Activated T-cell treated with anti-CD3 and anti-CD28 coated beads, Interleukin-2, amount 50 U/mL, for 72 hours (primary cell): Measurements from ENCODE around the gene KCNQ1. TPM values are rescaled to one million over a fixed set of nuclear protein-coding genes. Genes with fewer than 3 reads are reported as not detected.

Experiments
- ATAC-seq, 2 donors: fragments of 150-1000 bp; cut with Tn5 transposase; replicated peaks in 1 of 2; 2 replicates each; pipeline ENCODE4 v1.10.0; 2021; ENCODE audit warnings: moderate library complexity in 2 of 2, mild to moderate bottlenecking in 1 of 2
- DNase-seq, 2 donors: peaks; one replicate each; pipeline ENCODE4 v3.0.0; 2021 to 2022; ENCODE audit warnings: mixed read lengths in 1 of 2
- H3K27ac Mint-ChIP-seq: one replicate; pipeline ENCODE4 v1.8.0; 2022; ENCODE audit warnings: mild to moderate bottlenecking, moderate library complexity, mixed read lengths
- H3K27me3 Mint-ChIP-seq: one replicate; pipeline ENCODE4 v1.8.0; 2022; ENCODE audit warnings: low read depth, mixed read lengths
- H3K36me3 Mint-ChIP-seq, 2 donors: one replicate each; pipeline ENCODE4 v1.8.0; 2022; ENCODE audit warnings: mixed read lengths in 2 of 2, mild to moderate bottlenecking in 1 of 2; ENCODE audit not compliant: insufficient read depth in 2 of 2
- H3K4me1 Mint-ChIP-seq: one replicate; pipeline ENCODE4 v1.8.0; 2022; ENCODE audit warnings: low read depth, mixed read lengths
- H3K4me3 Mint-ChIP-seq, 2 donors: one replicate each; pipeline ENCODE4 v1.8.0; 2022; ENCODE audit warnings: mild to moderate bottlenecking in 2 of 2, mixed read lengths in 2 of 2, moderate library complexity in 2 of 2
- H3K9me3 Mint-ChIP-seq, 2 donors: one replicate each; pipeline ENCODE4 v1.8.0; 2022; ENCODE audit warnings: mixed read lengths in 2 of 2
- total RNA-seq, 2 donors: library from RNA; stranded (reverse); gene quantifications; one replicate each; pipeline ENCODE4 v1.2.3, GENCODE V29; 2022

Gene KCNQ1
- total RNA-seq, 2 donors from 2014 or later: 11.4 TPM

- no peak overlapping the region for H3K27ac Mint-ChIP-seq
- no peaks in the 10 kb centered on the region for H3K36me3 Mint-ChIP-seq
- DNase-seq: no peak
- no peak overlapping the region for H3K4me3 Mint-ChIP-seq
- no peaks in the 10 kb centered on the region for H3K9me3 Mint-ChIP-seq
- ATAC-seq: no peak
- H3K27me3 Mint-ChIP-seq: no peaks in the 10 kb centered on the region
- peaks cover 27% of the 10 kb centered on the region for H3K4me1 Mint-ChIP-seq
Observed at GRCh38 chr11:2523821-2524391, 79.1 kb downstream of the KCNQ1 start.

DNA sequence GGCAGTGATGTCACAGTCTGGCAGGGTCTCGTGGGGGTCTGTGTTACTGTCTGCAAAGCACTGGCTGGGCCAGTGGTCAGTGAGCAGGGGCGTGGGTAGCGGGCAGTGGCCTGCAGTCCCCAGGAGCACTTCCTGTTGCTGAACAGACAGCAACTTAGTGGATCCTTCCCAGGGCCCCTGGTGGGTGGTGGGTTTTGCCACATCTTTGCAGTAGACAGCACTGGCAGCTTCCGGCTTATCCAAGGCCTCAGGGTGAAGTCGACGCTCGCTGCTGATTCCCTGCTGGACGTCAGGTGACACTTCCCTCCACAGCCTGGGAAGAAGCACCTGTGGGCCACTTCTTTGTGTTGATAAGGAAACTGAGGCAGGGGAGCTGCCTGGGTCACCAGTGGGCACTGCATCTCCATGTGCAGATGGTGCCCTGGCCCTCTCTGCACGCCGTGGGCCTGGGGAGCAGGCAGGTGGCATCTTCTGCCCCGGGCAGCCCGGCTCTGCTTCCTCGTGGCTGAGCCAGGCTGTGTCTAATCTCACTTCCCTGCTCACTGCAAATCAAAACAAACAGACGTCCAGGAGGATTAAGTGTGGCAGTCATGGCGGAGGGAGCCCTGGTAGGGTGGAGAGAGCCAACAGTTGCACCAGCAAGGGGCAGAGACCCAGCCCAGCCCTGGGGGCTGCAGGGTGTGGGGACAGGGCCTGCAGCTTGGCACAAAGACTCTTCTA, 79.8 kb downstream of the KCNQ1 start:
- no peak for ATAC-seq
- no peak for DNase-seq
- no peaks in the 10 kb centered on the region for H3K36me3 Mint-ChIP-seq

GRCh38 chr11:2525166-2525861, 80.5 kb downstream of the KCNQ1 start:
- Mint-ChIP-seq H3K36me3 (no peaks in the 10 kb centered on the region), H3K9me3 (no peaks in the 10 kb centered on the region), H3K27me3 (no peaks in the 10 kb centered on the region), H3K4me1 (peaks cover 27% of the 10 kb centered on the region), H3K4me3 (no peak overlapping the region), H3K27ac (peak overlapping the region; percentile 63)
- ATAC-seq (no peak), DNase-seq (no peak)

More for the DNA sequence above, 79.8 kb downstream of the KCNQ1 start:
- peaks cover 27% of the 10 kb centered on the region for H3K4me1 Mint-ChIP-seq
- no peaks in the 10 kb centered on the region for H3K9me3 Mint-ChIP-seq
- no peaks in the 10 kb centered on the region for H3K27me3 Mint-ChIP-seq
- H3K4me3 Mint-ChIP-seq: no peak overlapping the region
- no peak overlapping the region for H3K27ac Mint-ChIP-seq

DNA sequence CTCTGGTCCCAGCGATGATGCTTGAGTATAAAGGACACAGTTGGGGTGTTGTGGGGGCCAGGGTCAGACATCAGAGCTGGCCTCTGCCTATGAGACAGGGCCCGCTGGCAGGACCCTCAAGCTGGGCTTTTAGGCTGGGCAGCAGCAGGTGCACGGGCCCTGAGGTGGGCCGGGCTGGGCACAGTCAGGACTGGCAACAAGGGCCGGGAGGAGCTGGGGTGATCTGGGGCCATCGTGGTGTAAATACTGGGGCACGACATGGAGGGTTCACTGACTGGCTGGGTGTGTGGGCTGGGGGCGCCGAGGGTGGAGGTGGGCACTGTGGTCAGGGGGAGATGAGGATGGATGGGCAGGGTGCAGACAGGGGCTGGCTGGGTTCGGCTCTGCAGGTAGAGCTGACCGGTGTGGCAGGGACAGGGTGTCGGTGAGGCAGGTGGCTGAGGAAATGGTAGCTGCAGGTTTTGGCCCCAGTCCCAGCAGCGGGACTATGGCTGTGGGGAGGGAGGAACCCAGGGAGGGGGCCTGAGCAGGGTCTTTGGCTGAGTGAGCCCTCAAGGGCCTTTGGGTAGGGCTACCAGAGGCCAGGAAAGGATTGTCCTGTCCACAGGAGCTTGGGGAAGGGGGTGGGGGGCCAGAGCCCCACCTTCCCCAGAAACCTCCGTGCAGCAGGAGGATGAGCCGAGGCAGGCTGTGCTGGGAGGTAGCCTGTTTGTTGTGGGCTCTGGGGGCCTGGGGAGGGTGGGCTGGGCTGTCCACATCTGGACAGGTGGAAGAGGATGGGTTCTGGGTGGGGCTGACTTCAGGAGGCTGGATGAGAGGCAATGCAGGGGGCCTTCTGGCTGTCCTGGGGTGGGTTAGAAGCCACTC, 81.4 kb downstream of the KCNQ1 start:
- no peak overlapping the region for H3K27ac Mint-ChIP-seq
- no peak for DNase-seq
- H3K4me3 Mint-ChIP-seq: peak overlapping the region; percentile 23 to 57
- H3K4me1 Mint-ChIP-seq: peaks cover 27% of the 10 kb centered on the region
- no peaks in the 10 kb centered on the region for H3K36me3 Mint-ChIP-seq
- ATAC-seq: no peak
- H3K27me3 Mint-ChIP-seq: no peaks in the 10 kb centered on the region
- H3K9me3 Mint-ChIP-seq: no peaks in the 10 kb centered on the region

DNA sequence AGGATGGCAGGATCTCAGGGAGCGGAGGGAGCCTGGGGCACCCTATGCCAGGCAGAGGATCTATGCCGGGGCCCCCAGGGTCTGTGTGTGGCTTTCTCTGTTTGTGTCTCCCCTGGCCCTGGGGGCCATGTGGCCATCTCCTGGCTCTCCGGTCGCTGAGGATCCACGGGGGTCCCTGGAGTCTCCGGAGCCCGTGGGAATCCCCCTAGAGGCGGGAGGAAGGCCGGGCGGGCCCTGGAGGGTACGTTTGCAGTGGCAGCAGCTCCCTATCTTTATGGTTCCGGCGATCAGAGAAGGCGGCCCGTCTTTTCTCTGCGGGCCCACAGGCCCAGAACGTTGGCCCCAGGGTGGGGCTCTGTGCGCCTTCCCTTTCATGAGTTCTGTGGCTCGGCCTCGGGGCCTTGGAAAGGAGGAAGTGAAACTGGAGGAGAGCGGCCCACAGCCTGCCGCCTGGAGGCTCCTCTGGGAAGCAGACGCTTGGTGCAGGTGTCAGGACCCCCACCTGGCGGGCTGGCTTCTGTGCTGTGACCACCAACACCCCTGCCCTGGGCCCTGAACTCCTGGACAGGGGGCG, 82.1 kb downstream of the KCNQ1 start:
- ATAC-seq (no peak), DNase-seq (no peak)
- Mint-ChIP-seq H3K27ac (peak overlapping the region; percentile 75), H3K4me1 (peaks cover 27% of the 10 kb centered on the region), H3K27me3 (no peaks in the 10 kb centered on the region), H3K4me3 (peak overlapping the region; percentile 57 to 62), H3K9me3 (no peaks in the 10 kb centered on the region), H3K36me3 (no peaks in the 10 kb centered on the region)

DNA sequence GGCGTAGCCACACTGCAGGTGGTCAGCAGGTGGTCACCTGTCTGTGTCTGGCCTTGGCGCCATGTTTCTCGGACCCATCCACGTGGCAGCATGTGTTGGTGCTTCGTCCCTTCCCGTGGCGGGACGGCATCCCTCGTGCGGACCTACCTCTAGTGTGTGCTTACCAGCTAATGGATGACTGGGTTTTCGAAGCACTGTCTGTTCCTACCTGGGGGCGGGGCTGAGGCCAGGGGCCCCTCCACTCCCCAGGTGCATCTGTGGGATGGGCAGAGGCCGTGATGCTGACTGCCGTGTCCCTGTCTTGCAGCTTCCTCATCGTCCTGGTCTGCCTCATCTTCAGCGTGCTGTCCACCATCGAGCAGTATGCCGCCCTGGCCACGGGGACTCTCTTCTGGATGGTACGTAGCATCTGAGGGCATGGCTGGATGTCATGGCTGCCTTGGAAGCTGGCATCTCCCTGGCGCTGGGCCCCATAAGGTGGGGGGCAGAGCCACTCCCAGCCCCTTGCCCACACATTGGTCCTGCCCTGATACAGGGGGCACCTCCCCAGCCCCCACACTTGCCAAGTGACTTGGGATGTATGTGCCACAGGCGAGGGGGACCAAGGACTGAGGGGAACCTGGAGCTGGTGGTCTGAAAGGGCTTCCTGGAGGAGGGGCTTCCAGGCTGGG, 82.9 kb downstream of the KCNQ1 start:
- ATAC-seq: no peak
- Mint-ChIP-seq H3K9me3 (no peaks in the 10 kb centered on the region), H3K4me1 (peaks cover 31% of the 10 kb centered on the region), H3K36me3 (no peaks in the 10 kb centered on the region), H3K27me3 (no peaks in the 10 kb centered on the region), H3K4me3 (no peak overlapping the region), H3K27ac (no peak overlapping the region)
- DNase-seq: no peak

GRCh38 chr11:2528301-2529050, 83.7 kb downstream of the KCNQ1 start:
- peaks cover 38% of the 10 kb centered on the region for H3K4me1 Mint-ChIP-seq
- no peak overlapping the region for H3K4me3 Mint-ChIP-seq
- no peaks in the 10 kb centered on the region for H3K27me3 Mint-ChIP-seq
- no peaks in the 10 kb centered on the region for H3K9me3 Mint-ChIP-seq
- no peak for ATAC-seq
- no peaks in the 10 kb centered on the region for H3K36me3 Mint-ChIP-seq
- no peak overlapping the region for H3K27ac Mint-ChIP-seq
- no peak for DNase-seq

DNA sequence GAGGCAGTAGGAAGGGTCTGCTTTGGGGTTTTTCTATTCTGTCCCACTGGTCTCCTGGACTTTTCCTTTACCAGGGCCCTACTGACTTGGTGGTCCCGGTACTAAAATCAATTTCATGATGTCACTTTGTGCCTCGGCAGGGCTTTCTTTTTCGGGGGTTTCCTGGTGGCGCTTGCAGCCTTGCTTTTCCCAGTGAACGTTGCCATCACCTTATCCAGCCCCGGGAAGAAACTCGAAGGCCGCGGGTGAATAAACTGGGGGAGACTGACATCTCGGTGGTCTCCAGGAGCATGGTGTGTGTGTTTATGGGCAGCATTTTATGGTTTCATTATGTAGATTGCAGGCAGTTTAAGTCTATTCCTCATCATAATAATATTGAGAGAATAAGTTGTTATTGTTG, 84.4 kb downstream of the KCNQ1 start:
- Mint-ChIP-seq H3K9me3 (no peaks in the 10 kb centered on the region), H3K4me1 (peaks cover 42% of the 10 kb centered on the region), H3K4me3 (no peak overlapping the region), H3K27me3 (no peaks in the 10 kb centered on the region), H3K36me3 (no peaks in the 10 kb centered on the region), H3K27ac (no peak overlapping the region)
- no peak for ATAC-seq
- no peak for DNase-seq

DNA sequence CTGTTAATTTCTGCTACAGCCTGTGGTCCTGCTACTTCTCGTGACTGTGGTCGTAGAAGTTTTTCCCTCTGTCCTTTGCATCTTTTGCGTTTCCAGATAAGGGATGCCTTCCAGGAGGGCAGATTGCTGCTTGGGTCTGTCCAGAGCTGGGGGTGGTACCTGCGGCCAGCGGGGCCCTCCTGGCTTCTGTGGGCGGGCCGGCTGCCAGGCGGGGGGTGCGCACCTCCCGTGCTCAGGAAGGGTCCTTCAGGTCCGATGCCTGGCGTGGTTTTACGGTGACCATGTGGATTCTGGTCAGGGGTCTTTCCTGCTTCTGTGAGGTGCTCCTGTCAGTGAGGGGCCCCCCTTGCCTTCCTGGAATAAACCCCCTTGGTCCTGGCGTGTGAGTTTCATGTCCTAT, 84.8 kb downstream of the KCNQ1 start:
- ATAC-seq: no peak
- H3K4me3 Mint-ChIP-seq: no peak overlapping the region

DNA sequence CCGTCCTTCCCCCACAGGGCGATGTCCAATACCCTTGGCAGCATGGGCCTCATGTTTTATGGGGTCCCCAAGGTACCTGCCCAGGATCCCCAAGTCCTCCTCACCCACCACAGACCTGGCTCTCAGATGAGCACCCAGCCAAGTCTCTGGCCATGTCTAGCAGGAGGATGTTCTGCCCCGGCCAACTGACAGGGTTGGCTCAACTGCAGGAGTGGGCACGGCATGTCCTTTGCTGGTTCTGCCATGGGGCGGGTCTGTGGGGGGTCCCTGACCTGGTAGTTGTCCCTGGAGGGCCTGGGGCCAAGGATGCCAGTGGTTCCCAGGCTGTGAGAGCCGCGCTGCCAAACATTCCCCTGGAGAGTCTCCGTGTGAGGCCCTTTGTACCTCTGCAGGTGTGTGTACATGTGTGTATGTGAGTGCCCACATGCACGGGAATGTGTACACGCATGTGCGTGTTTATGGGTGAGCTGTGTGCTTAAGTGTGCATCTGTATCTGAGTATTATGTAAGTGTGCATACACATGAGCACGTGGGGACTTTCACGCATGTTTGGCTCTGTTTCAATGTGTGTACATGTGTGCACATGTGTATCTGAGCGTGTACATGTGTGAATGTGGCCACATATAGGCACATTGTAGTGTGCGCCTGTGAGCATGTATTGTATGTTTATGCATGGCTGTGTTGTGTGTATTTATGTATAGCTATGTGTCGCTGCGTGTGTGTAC, 85.5 kb downstream of the KCNQ1 start:
- no peaks in the 10 kb centered on the region for H3K9me3 Mint-ChIP-seq
- H3K36me3 Mint-ChIP-seq: no peaks in the 10 kb centered on the region
- H3K27me3 Mint-ChIP-seq: no peaks in the 10 kb centered on the region
- ATAC-seq (no peak), DNase-seq (no peak)
- peaks cover 35% of the 10 kb centered on the region for H3K4me1 Mint-ChIP-seq
- H3K27ac Mint-ChIP-seq: no peak overlapping the region
- no peak overlapping the region for H3K4me3 Mint-ChIP-seq

More for the DNA sequence above, 84.8 kb downstream of the KCNQ1 start:
- H3K27ac Mint-ChIP-seq: no peak overlapping the region
- H3K9me3 Mint-ChIP-seq: no peaks in the 10 kb centered on the region
- no peaks in the 10 kb centered on the region for H3K36me3 Mint-ChIP-seq
- no peaks in the 10 kb centered on the region for H3K27me3 Mint-ChIP-seq
- peaks cover 40% of the 10 kb centered on the region for H3K4me1 Mint-ChIP-seq
- no peak for DNase-seq

DNA sequence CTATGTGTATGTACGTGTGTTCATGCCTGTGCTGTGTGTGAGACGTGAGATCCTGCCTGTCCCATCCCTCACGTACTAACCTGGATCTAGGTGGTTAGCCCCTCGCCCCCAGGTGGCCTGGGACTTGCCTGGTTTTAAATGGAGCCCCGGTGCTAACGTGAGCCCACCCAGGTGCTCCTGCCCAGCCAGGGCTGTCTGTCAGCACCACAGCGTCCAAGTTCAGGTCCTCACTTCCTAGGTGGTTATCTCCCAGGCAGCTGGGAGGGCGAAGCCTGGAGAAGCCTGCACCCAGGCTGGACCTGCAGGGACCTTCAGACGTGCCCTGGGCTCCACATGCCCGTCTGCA, 86.0 kb downstream of the KCNQ1 start:
- H3K27ac Mint-ChIP-seq: no peak overlapping the region
- H3K4me3 Mint-ChIP-seq: no peak overlapping the region
- DNase-seq: no peak
- H3K9me3 Mint-ChIP-seq: no peaks in the 10 kb centered on the region
- peaks cover 30% of the 10 kb centered on the region for H3K4me1 Mint-ChIP-seq
- no peak for ATAC-seq
- no peaks in the 10 kb centered on the region for H3K27me3 Mint-ChIP-seq
- no peaks in the 10 kb centered on the region for H3K36me3 Mint-ChIP-seq
